Bronchial epithelial cell (primary cell): ENCODE measurements around the gene CD58. TPM values are rescaled to one million over a fixed set of nuclear protein-coding genes. Genes with fewer than 3 reads are reported as not detected.

Experiments used
- DNase-seq: peaks from one replicate; pipeline ENCODE4 v3.0.0-alpha.2; 2010; ENCODE audit warnings: low read depth
- FAIRE-seq: peaks from 2 replicates; lab custom pipeline; 2011; peaks lifted over from hg19 to GRCh38; lab: Jason Lieb, UNC
- H3K27me3 ChIP-seq: 2 replicates; pipeline ENCODE4 v1.5.1; 2011; ENCODE audit warnings: low read length; ENCODE audit not compliant: control insufficient read depth, insufficient read depth
- H3K36me3 ChIP-seq: 2 replicates; pipeline ENCODE4 v1.5.1; 2011; ENCODE audit warnings: low read length; ENCODE audit not compliant: control insufficient read depth, insufficient read depth
- H3K4me3 ChIP-seq: 2 replicates; pipeline ENCODE4 v1.5.1; 2011; ENCODE audit warnings: mild to moderate bottlenecking, low read depth, low read length, control low read depth
- CTCF ChIP-seq: IDR thresholded peaks from 2 replicates; pipeline ENCODE4 v1.5.1; 2011; ENCODE audit warnings: mild to moderate bottlenecking, moderate library complexity, low read length, control low read depth, inconsistent platforms; ENCODE audit not compliant: insufficient read depth, severe bottlenecking
- total RNA-seq: library from RNA; depleted of rRNA; stranded (reverse); fragments of >200 nt; gene quantifications from 2 replicates; pipeline ENCODE4 v1.2.1, GENCODE V29; 2014

The CD58 gene
- total RNA-seq, 1 donor from 2014 or later = 18.2 TPM

- no peak for FAIRE-seq
These were observed 69.5 kb downstream of the CD58 start for GRCh38 chr1:116501125-116501869.

GRCh38 chr1:116498789-116499628 is 71.8 kb downstream of the CD58 start:
- DNase-seq = peak; percentile 63
- H3K27me3 ChIP-seq = no peaks in the 10 kb centered on the region
- FAIRE-seq = no peak
- no peak overlapping the region for H3K4me3 ChIP-seq
- TF ChIP-seq CTCF = peak; percentile 73
- no peaks in the 10 kb centered on the region for H3K36me3 ChIP-seq

More at GRCh38 chr1:116501125-116501869, 69.5 kb downstream of the CD58 start:
- Histone ChIP-seq H3K36me3 (no peaks in the 10 kb centered on the region), H3K4me3 (no peak overlapping the region), H3K27me3 (no peaks in the 10 kb centered on the region)
- peak; percentile 55 for DNase-seq
- no peak for TF ChIP-seq CTCF

GRCh38 chr1:116497656-116498055 is 73.2 kb downstream of the CD58 start:
- TF ChIP-seq CTCF = no peak
- DNase-seq (no peak), FAIRE-seq (no peak)
- Histone ChIP-seq H3K36me3 (no peaks in the 10 kb centered on the region), H3K27me3 (no peaks in the 10 kb centered on the region), H3K4me3 (no peak overlapping the region)

- no peak for TF ChIP-seq CTCF
- FAIRE-seq (no peak), DNase-seq (no peak)
- no peaks in the 10 kb centered on the region for H3K36me3 ChIP-seq
- no peak overlapping the region for H3K4me3 ChIP-seq
- no peaks in the 10 kb centered on the region for H3K27me3 ChIP-seq
These were observed 73.9 kb downstream of the CD58 start for GRCh38 chr1:116496898-116497297.

GRCh38 chr1:116496380-116496779 is 74.4 kb downstream of the CD58 start:
- TF ChIP-seq CTCF = no peak
- FAIRE-seq (no peak), DNase-seq (no peak)
- Histone ChIP-seq H3K4me3 (no peak overlapping the region), H3K27me3 (no peaks in the 10 kb centered on the region), H3K36me3 (no peaks in the 10 kb centered on the region)
